SK-N-SH (cell line): ENCODE measurements around the gene NOTCH1. TPM values are rescaled to one million over a fixed set of nuclear protein-coding genes. Genes with fewer than 3 reads are reported as not detected.

Source experiments
- CTCF ChIA-PET: fragments of 300-600, 350-600 bp; formaldehyde crosslinking; extraction: SDS; loops from one replicate; lab custom pipeline; 2021; lab: Yijun Ruan, JAX
- POLR2A ChIA-PET: fragments of 350-600 bp; sonication (Branson Sonifier 250); formaldehyde crosslinking; extraction: SDS; loops from one replicate; lab custom pipeline; 2020; ENCODE audit warnings: antibody characterized with exemption, inconsistent platforms; lab: Yijun Ruan, JAX
- DNase-seq: peaks from one replicate; pipeline ENCODE4 v3.0.0; 2012
- H2AFZ ChIP-seq: fragments of 200-600 bp; sonication (generic); 2 replicates; pipeline ENCODE4 v1.8.1; 2016; ENCODE audit warnings: antibody characterized with exemption, mild to moderate bottlenecking, low read depth
- H3F3A ChIP-seq: fragments of 200-600 bp; sonication (generic); replicated peaks from 2 replicates; pipeline ENCODE3; 2016; ENCODE audit warnings: antibody characterized with exemption, mild to moderate bottlenecking; ENCODE audit not compliant: insufficient read depth
- H3K27ac ChIP-seq, 2 experiments: fragments of 200-500 bp in 1 of 2; fragments of 200-600 bp in 1 of 2; sonication (Bioruptor generic) in 1 of 2; sonication (generic), shearing (Covaris generic) in 1 of 2; 2 replicates each; pipeline versions ENCODE4 v1.5.1 to v1.6.1; 2014 to 2016; ENCODE audit warnings: low read depth in 2 of 2, inconsistent platforms in 1 of 2, low read length in 1 of 2, mild to moderate bottlenecking in 1 of 2, mixed read lengths in 1 of 2
- H3K27me3 ChIP-seq: fragments of 200-600 bp; sonication (generic), shearing (Covaris generic); 2 replicates; pipeline ENCODE4 v1.6.1; 2016; ENCODE audit warnings: mixed run types; ENCODE audit not compliant: insufficient read depth
- H3K36me3 ChIP-seq, 2 experiments: fragments of 200-500 bp in 1 of 2; fragments of 200-600 bp in 1 of 2; sonication (Bioruptor generic) in 1 of 2; sonication (generic) in 1 of 2; replicated peaks in 1 of 2; 2 replicates each; pipeline versions ENCODE3 to v1.5.1; 2014 to 2016; ENCODE audit warnings: low read length in 1 of 2, mild to moderate bottlenecking in 1 of 2; ENCODE audit not compliant: insufficient read depth in 2 of 2, control insufficient read depth in 1 of 2
- H3K4me1 ChIP-seq, 2 experiments: fragments of 200-500 bp in 1 of 2; fragments of 200-600 bp in 1 of 2; sonication (Bioruptor generic) in 1 of 2; sonication (generic), shearing (Covaris generic) in 1 of 2; 2 replicates each; pipeline versions ENCODE4 v1.5.1 to v1.6.1; 2014 to 2016; ENCODE audit warnings: low read depth in 1 of 2, low read length in 1 of 2, mixed run types in 1 of 2; ENCODE audit not compliant: insufficient read depth in 2 of 2, control insufficient read depth in 1 of 2
- H3K4me2 ChIP-seq: fragments of 200-600 bp; sonication (generic), shearing (Covaris generic); 2 replicates; pipeline ENCODE4 v1.6.1; 2017; ENCODE audit warnings: mixed run types
- H3K4me3 ChIP-seq, 2 experiments: fragments of 200-500 bp in 1 of 2; fragments of 200-600 bp in 1 of 2; sonication (Bioruptor generic) in 1 of 2; sonication (generic), shearing (Covaris generic) in 1 of 2; 2 replicates each; pipeline versions ENCODE4 v1.5.1 to v1.8.1; 2014 to 2016; ENCODE audit warnings: low read depth in 2 of 2, inconsistent platforms in 1 of 2, low read length in 1 of 2, mild to moderate bottlenecking in 1 of 2, mixed read lengths in 1 of 2, moderate library complexity in 1 of 2
- H3K79me2 ChIP-seq: fragments of 200-600 bp; sonication (generic); 2 replicates; pipeline ENCODE4 v1.8.1; 2017; ENCODE audit warnings: mild to moderate bottlenecking; ENCODE audit not compliant: insufficient read depth
- H3K9ac ChIP-seq: fragments of 200-600 bp; sonication (generic); 2 replicates; pipeline ENCODE4 v1.6.1; 2017; ENCODE audit warnings: mixed run types
- H3K9me2 ChIP-seq: fragments of 200-600 bp; sonication (generic); 2 replicates; pipeline ENCODE4 v1.6.1; 2017; ENCODE audit warnings: mixed run types
- H3K9me3 ChIP-seq: fragments of 200-600 bp; sonication (generic); 2 replicates; pipeline ENCODE4 v1.6.1; 2017; ENCODE audit warnings: mixed run types, mild to moderate bottlenecking, moderate library complexity
- H4K20me1 ChIP-seq: fragments of 200-600 bp; sonication (generic); 2 replicates; pipeline ENCODE4 v1.6.1; 2017; ENCODE audit warnings: mild to moderate bottlenecking, mixed run types; ENCODE audit not compliant: insufficient read depth
- EZH2phosphoT487 ChIP-seq: fragments of 200-600 bp; sonication (generic); IDR thresholded peaks from 2 replicates; pipeline ENCODE4 v1.6.1; 2017; ENCODE audit warnings: low read depth, mixed run types, mild to moderate bottlenecking, antibody characterized with exemption, moderate library complexity, borderline replicate concordance
- FOXM1 ChIP-seq: IDR thresholded peaks from 2 replicates; pipeline ENCODE4 v1.4.0; 2012; ENCODE audit warnings: low read depth, mild to moderate bottlenecking
- IRF3 ChIP-seq: fragments of 150-350 bp; IDR thresholded peaks from 2 replicates; pipeline ENCODE4 v1.6.1; 2016; ENCODE audit warnings: mild to moderate bottlenecking, low read depth, low read length
- PBX3 ChIP-seq: IDR thresholded peaks from 2 replicates; pipeline ENCODE4; 2012
- RAD21 ChIP-seq: IDR thresholded peaks from 2 replicates; pipeline ENCODE4 v1.6.1; 2012; ENCODE audit warnings: mild to moderate bottlenecking, low read length
- RCOR1 ChIP-seq: fragments of 150-350 bp; IDR thresholded peaks from 2 replicates; pipeline ENCODE4 v1.6.1; 2017; ENCODE audit warnings: antibody characterized with exemption, low read length
- RXRA ChIP-seq: IDR thresholded peaks from 2 replicates; pipeline ENCODE4 v1.4.0; 2012; ENCODE audit warnings: low read depth, mild to moderate bottlenecking, borderline replicate concordance
- TAF1 ChIP-seq: IDR thresholded peaks from 2 replicates; pipeline ENCODE4 v1.6.1; 2012; ENCODE audit warnings: low read depth, mild to moderate bottlenecking, low read length, moderate library complexity, borderline replicate concordance
- USF1 ChIP-seq: IDR thresholded peaks from 2 replicates; pipeline ENCODE4 v1.4.0; 2012; ENCODE audit warnings: low read depth, borderline replicate concordance
- ZBTB33 ChIP-seq: IDR thresholded peaks from 2 replicates; pipeline ENCODE4 v1.4.0; 2012; ENCODE audit warnings: low read depth, borderline replicate concordance
- WGBS: methylation state at CpG from one replicate; pipeline ENCODE4 v1.1.6; 2017; ENCODE audit warnings: low lambda C conversion rate; 5-methylcytosine and 5-hydroxymethylcytosine counted together
- polyA plus RNA-seq, 3 experiments: library from polyadenylated mRNA; depleted of rRNA; stranded (reverse); fragments of >200 nt; gene quantifications; 2 replicates each; pipeline ENCODE4 v1.2.3, GENCODE V29; 2012

Gene NOTCH1
- polyA plus RNA-seq, 1 of the 3 experiments (the other 2 are of a cell fraction), result 6.6 TPM

- ChIA-PET CTCF (no interaction called here), POLR2A (no interaction called here)
- 96% methylated on average over 7 of the region's 19 CpGs for WGBS
- H3K79me2 ChIP-seq, result no peaks in the 10 kb centered on the region
- no peaks in the 10 kb centered on the region for H4K20me1 ChIP-seq
- H3K36me3 ChIP-seq, result no peaks in the 10 kb centered on the region
- H3K27ac ChIP-seq, result no peak overlapping the region
- H3K4me2 ChIP-seq, result no peak overlapping the region
- TF ChIP-seq RXRA (no peak), TAF1 (no peak), ZBTB33 (no peak)
- H3F3A ChIP-seq, result no peaks in the 10 kb centered on the region
- H3K9me3 ChIP-seq, result no peaks in the 10 kb centered on the region
- no peaks in the 10 kb centered on the region for H3K9me2 ChIP-seq
- peaks cover 9 to 13% of the 10 kb centered on the region in 2 experiments; a peak in 3 of 4 replicates for H3K4me1 ChIP-seq
- H3K4me3 ChIP-seq, result no peak overlapping the region
- no peaks in the 10 kb centered on the region for H3K27me3 ChIP-seq
- no peak overlapping the region for H2AFZ ChIP-seq
- no peak for DNase-seq
- no peak overlapping the region for H3K9ac ChIP-seq
Observed at GRCh38 chr9:136566553-136566895, 20.7 kb upstream of the NOTCH1 start.

- CTCF ChIA-PET, result interaction anchor here (1.7 kb wide), 1 partner anchor 77 kb away, joined by 6 read pairs; no protein-coding TSS in a partner anchor
- Histone ChIP-seq H3K36me3 (no peaks in the 10 kb centered on the region), H4K20me1 (no peaks in the 10 kb centered on the region), H3K9me3 (no peaks in the 10 kb centered on the region), H3K27me3 (no peaks in the 10 kb centered on the region), H3K9me2 (no peaks in the 10 kb centered on the region), H3K4me3 (no peak overlapping the region), H3K27ac (no peak overlapping the region), H2AFZ (no peak overlapping the region), H3F3A (no peaks in the 10 kb centered on the region), H3K4me2 (no peak overlapping the region), H3K9ac (no peak overlapping the region), H3K4me1 (peaks cover 9 to 13% of the 10 kb centered on the region in 2 experiments; a peak in 3 of 4 replicates)
- POLR2A ChIA-PET, result no interaction called here
- no peak for DNase-seq
- 95% methylated on average over 25 of the region's 26 CpGs for WGBS
- no peak for TF ChIP-seq USF1
- TF ChIP-seq RCOR1, result no peak
- no peak for TF ChIP-seq PBX3
- TF ChIP-seq RAD21, result no peak
- no peak for TF ChIP-seq IRF3
- TF ChIP-seq TAF1, result no peak
- TF ChIP-seq EZH2phosphoT487, result no peak
- no peak for TF ChIP-seq FOXM1
- TF ChIP-seq, all 33 proteins: peak for 0
- no peaks in the 10 kb centered on the region for H3K79me2 ChIP-seq
Observed at GRCh38 chr9:136565715-136566552, 20.1 kb upstream of the NOTCH1 start.
